Naive thymus-derived CD4-positive, alpha-beta T cell (primary cell): ENCODE measurements around the gene CLBA1. TPM values are rescaled to one million over a fixed set of nuclear protein-coding genes. Genes with fewer than 3 reads are reported as not detected.

Experiments
- ATAC-seq: fragments of 150-1000 bp; cut with Tn5 transposase; 2 replicates; pipeline ENCODE4 v1.10.0; 2021; ENCODE audit warnings: mild to moderate bottlenecking, moderate library complexity
- CTCF ChIA-PET: fragments of 350-600 bp; sonication (Branson Sonifier 250); formaldehyde crosslinking; loops from one replicate; lab custom pipeline; 2021; ENCODE audit warnings: antibody characterized with exemption; lab: Charles Lee
- POLR2A ChIA-PET: fragments of 350-600 bp; sonication (Branson Sonifier 250); formaldehyde crosslinking; loops from one replicate; lab custom pipeline; 2021; ENCODE audit warnings: antibody characterized with exemption, inconsistent platforms; lab: Charles Lee
- DNase-seq, 9 donors: peaks; one replicate each; pipeline versions ENCODE4 v3.0.0 to v3.0.0-alpha.2; 2020 to 2022; ENCODE audit warnings: mixed read lengths in 1 of 9
- H3K27ac ChIP-seq: one replicate; pipeline ENCODE4 v1.7.0; 2013; ENCODE audit warnings: mild to moderate bottlenecking, low read depth, low read length, moderate library complexity
- H3K27me3 ChIP-seq, 2 donors: one replicate each; pipeline ENCODE4 v1.7.0; 2013; ENCODE audit warnings: low read length in 2 of 2, mild to moderate bottlenecking in 2 of 2, moderate library complexity in 2 of 2; ENCODE audit not compliant: control insufficient read depth in 2 of 2, insufficient read depth in 2 of 2
- H3K36me3 ChIP-seq, 3 experiments: 1 replicate in 2 of 3; 2 replicates in 1 of 3; pipeline ENCODE4 v1.7.0; 2013; ENCODE audit warnings: low read length in 3 of 3, mild to moderate bottlenecking in 3 of 3, moderate library complexity in 1 of 3; ENCODE audit not compliant: insufficient read depth in 3 of 3, control insufficient read depth in 2 of 3
- H3K4me1 ChIP-seq, 2 donors: one replicate each; pipeline ENCODE4 v1.7.0; 2013; ENCODE audit warnings: low read length in 2 of 2, mild to moderate bottlenecking in 2 of 2, moderate library complexity in 1 of 2; ENCODE audit not compliant: control insufficient read depth in 2 of 2, insufficient read depth in 2 of 2
- H3K4me3 ChIP-seq: 2 replicates; pipeline ENCODE4 v1.7.0; 2013; ENCODE audit warnings: mild to moderate bottlenecking, low read length
- H3K9me3 ChIP-seq, 3 experiments: 1 replicate in 2 of 3; 2 replicates in 1 of 3; pipeline ENCODE4 v1.7.0; 2013; ENCODE audit warnings: low read length in 3 of 3; ENCODE audit not compliant: control insufficient read depth in 2 of 3
- H3K27ac Mint-ChIP-seq, 9 donors: one replicate each; pipeline ENCODE4 v1.8.0; 2020 to 2022; ENCODE audit warnings: mixed read lengths in 9 of 9, mild to moderate bottlenecking in 8 of 9, moderate library complexity in 5 of 9, inconsistent platforms in 2 of 9
- H3K27me3 Mint-ChIP-seq, 5 donors: one replicate each; pipeline ENCODE4 v1.8.0; 2021 to 2022; ENCODE audit warnings: mixed read lengths in 5 of 5, mild to moderate bottlenecking in 1 of 5
- H3K36me3 Mint-ChIP-seq, 5 donors: one replicate each; pipeline ENCODE4 v1.8.0; 2020 to 2022; ENCODE audit warnings: mixed read lengths in 5 of 5, mild to moderate bottlenecking in 3 of 5, inconsistent platforms in 1 of 5
- H3K4me1 Mint-ChIP-seq, 7 donors: one replicate each; pipeline ENCODE4 v1.8.0; 2020 to 2022; ENCODE audit warnings: mixed read lengths in 7 of 7, mild to moderate bottlenecking in 3 of 7, inconsistent platforms in 1 of 7
- H3K4me3 Mint-ChIP-seq, 10 donors: one replicate each; pipeline ENCODE4 v1.8.0; 2020 to 2022; ENCODE audit warnings: mild to moderate bottlenecking in 10 of 10, mixed read lengths in 10 of 10, moderate library complexity in 6 of 10, inconsistent platforms in 2 of 10
- H3K9me3 Mint-ChIP-seq, 11 donors: one replicate each; pipeline ENCODE4 v1.8.0; 2020 to 2022; ENCODE audit warnings: mixed read lengths in 11 of 11, mild to moderate bottlenecking in 4 of 11, inconsistent platforms in 1 of 11, moderate library complexity in 1 of 11
- intact Hi-C, 2 donors: fragments of 100-400 bp; cut with micrococcal nuclease; formaldehyde crosslinking; loops; one replicate each; pipeline ENCODE4 v1.15.1; 2023
- polyA plus RNA-seq, 2 donors: library from polyadenylated mRNA; unstranded; fragments of 300-500 nt; fragmentation: Illumina TruSeq; gene quantifications; one replicate each; pipeline ENCODE4 v1.2.3, GENCODE V29; 2021
- total RNA-seq, 6 experiments: library from RNA in 5 of 6; stranded (reverse) in 5 of 6; gene quantifications; 1 replicate in 5 of 6; 2 replicates in 1 of 6; pipeline ENCODE4 v1.2.3 and lab custom pipeline; 2021 to 2026

The CLBA1 gene
- total and polyA plus RNA-seq, 7 experiments from 2014 or later = 0.26 to 2.1 (median 1.1) TPM

GRCh38 chr14:104976198-104977007 is 9.2 kb upstream of the CLBA1 start:
- ChIA-PET POLR2A (interaction anchor here (1.6 kb wide), 1 partner anchor 70 kb away, joined by 6 read pairs; no protein-coding TSS in a partner anchor), CTCF (interaction anchor here (0.5 to 4.6 kb wide), 6 partner anchors 9 to 89 kb away, joined by 3 to 54 read pairs (median 5); partner anchors contain the start of genes CLBA1 and GPR132)
- H3K27ac ChIP-seq = no peak overlapping the region
- ATAC-seq (peak; percentile 86), DNase-seq (peak; percentile 67 to 91 (median 83))
- no peaks in the 10 kb centered on the region for H3K9me3 Mint-ChIP-seq
- peaks cover 8 to 33% (median 16%) of the 10 kb centered on the region in 5 donors for H3K27me3 Mint-ChIP-seq
- peaks cover 0 to 7% of the 10 kb centered on the region in 2 donors for H3K4me1 ChIP-seq
- peak overlapping the region; percentile 41 to 92 (median 72) for H3K4me3 Mint-ChIP-seq
- H3K36me3 ChIP-seq = no peaks in the 10 kb centered on the region
- H3K4me3 ChIP-seq = no peak overlapping the region
- peaks cover 0 to 3% (median 0%) of the 10 kb centered on the region in 5 donors for H3K36me3 Mint-ChIP-seq
- intact Hi-C loops = loop anchor here (1.0 to 5.0 kb wide), 5 partner anchors 45 to 376 kb away; partner anchors contain the start of genes CDCA4 (in 1 of the 2) and GPR132 (in 1 of the 2)
- H3K27me3 ChIP-seq = peaks cover 0 to 8% of the 10 kb centered on the region in 2 donors
- H3K27ac Mint-ChIP-seq = peak overlapping the region in 4 of 9 donors; percentile 3 to 68 (median 33)
- H3K4me1 Mint-ChIP-seq = peaks cover 5 to 19% (median 13%) of the 10 kb centered on the region in 7 donors
- no peaks in the 10 kb centered on the region for H3K9me3 ChIP-seq

- Mint-ChIP-seq H3K36me3 (peaks cover 0 to 3% (median 0%) of the 10 kb centered on the region in 5 donors), H3K27me3 (peaks cover 8 to 33% (median 16%) of the 10 kb centered on the region in 5 donors), H3K27ac (no peak overlapping the region), H3K9me3 (no peaks in the 10 kb centered on the region), H3K4me3 (peak overlapping the region; percentile 36 to 92 (median 84)), H3K4me1 (peaks cover 5 to 19% (median 13%) of the 10 kb centered on the region in 7 donors)
- Histone ChIP-seq H3K36me3 (no peaks in the 10 kb centered on the region), H3K4me1 (peaks cover 0 to 7% of the 10 kb centered on the region in 2 donors), H3K27ac (no peak overlapping the region), H3K27me3 (peaks cover 0 to 8% of the 10 kb centered on the region in 2 donors), H3K9me3 (no peaks in the 10 kb centered on the region), H3K4me3 (no peak overlapping the region)
- intact Hi-C loops = loop anchor here in 1 of 2 donors (5.0 kb wide), 1 partner anchor 90 kb away; the partner anchor contains the start of gene GPR132
- ChIA-PET CTCF (interaction anchor here (0.6 to 4.6 kb wide), 5 partner anchors 8 to 88 kb away, joined by 3 to 54 read pairs (median 5); partner anchors contain the start of genes CLBA1 and GPR132), POLR2A (no interaction called here)
- ATAC-seq = no peak
- DNase-seq = no peak
Observed at GRCh38 chr14:104977008-104977680, 8.4 kb upstream of the CLBA1 start.

GRCh38 chr14:104977681-104978653 is 7.6 kb upstream of the CLBA1 start, which contains the start of gene AHNAK2:
Gene AHNAK2, minus strand, starts transcription at chr14:104978374. Its CDS starts 137 bp downstream, at chr14:104978237.
- ATAC-seq (peak; percentile 79), DNase-seq (peak in 5 of 9 donors; percentile 22 to 77 (median 32))
- peaks cover 8 to 33% (median 16%) of the 10 kb centered on the region in 5 donors for H3K27me3 Mint-ChIP-seq
- H3K36me3 Mint-ChIP-seq = peaks cover 0 to 3% (median 0%) of the 10 kb centered on the region in 5 donors
- no peaks in the 10 kb centered on the region for H3K36me3 ChIP-seq
- peak within 1 kb of the TSS; percentile 70 to 92 (median 84) for H3K4me3 Mint-ChIP-seq
- H3K4me3 ChIP-seq = no peak within 1 kb of the TSS
- H3K27me3 ChIP-seq = peaks cover 0 to 8% of the 10 kb centered on the region in 2 donors
- no peak within 1 kb of the TSS for H3K27ac ChIP-seq
- intact Hi-C loops = loop anchor here in 1 of 2 donors (5.0 kb wide), 1 partner anchor 89 kb away; the partner anchor contains the start of gene GPR132
- peaks cover 0 to 7% of the 10 kb centered on the region in 2 donors for H3K4me1 ChIP-seq
- no peaks in the 10 kb centered on the region for H3K9me3 ChIP-seq
- ChIA-PET CTCF (interaction anchor here (0.6 to 4.6 kb wide), 3 partner anchors 42 to 68 kb away, joined by 3 to 54 read pairs (median 4); no protein-coding TSS in a partner anchor), POLR2A (interaction anchor here (0.6 kb wide), 1 partner anchor 57 kb away, joined by 3 read pairs; no protein-coding TSS in a partner anchor)
- H3K9me3 Mint-ChIP-seq = no peaks in the 10 kb centered on the region
- H3K27ac Mint-ChIP-seq = peak within 1 kb of the TSS in 2 of 9 donors; percentile 51 to 82
- peaks cover 5 to 19% (median 13%) of the 10 kb centered on the region in 7 donors for H3K4me1 Mint-ChIP-seq

- Histone ChIP-seq H3K36me3 (no peaks in the 10 kb centered on the region), H3K4me3 (no peak overlapping the region), H3K27me3 (peaks cover 0 to 8% of the 10 kb centered on the region in 2 donors), H3K27ac (no peak overlapping the region), H3K4me1 (peaks cover 0 to 7% of the 10 kb centered on the region in 2 donors), H3K9me3 (no peaks in the 10 kb centered on the region)
- DNase-seq (no peak), ATAC-seq (no peak)
- H3K4me3 Mint-ChIP-seq = peak overlapping the region; percentile 5 to 66 (median 42)
- CTCF ChIA-PET = interaction anchor here (0.8 to 1.5 kb wide), 2 partner anchors 67 to 549 kb away, joined by 3 to 4 read pairs; no protein-coding TSS in a partner anchor
- no peaks in the 10 kb centered on the region for H3K9me3 Mint-ChIP-seq
- H3K27ac Mint-ChIP-seq = peak overlapping the region in 1 of 9 donors; percentile 82
- POLR2A ChIA-PET = interaction anchor here (0.6 kb wide), 1 partner anchor 56 kb away, joined by 3 read pairs; no protein-coding TSS in a partner anchor
- H3K36me3 Mint-ChIP-seq = peaks cover 0 to 3% (median 0%) of the 10 kb centered on the region in 5 donors
- peaks cover 8 to 33% (median 16%) of the 10 kb centered on the region in 5 donors for H3K27me3 Mint-ChIP-seq
- intact Hi-C loops = loop anchor here in 1 of 2 donors (5.0 kb wide), 1 partner anchor 88 kb away; the partner anchor contains the start of gene GPR132
- H3K4me1 Mint-ChIP-seq = peaks cover 5 to 19% (median 13%) of the 10 kb centered on the region in 7 donors
Observed at GRCh38 chr14:104978746-104979691, 6.6 kb upstream of the CLBA1 start.
